HG03025 (cell line): ENCODE results near the gene PLCB1.
"Not testable (repeated sequence)": the region's sequence is repeated elsewhere in the genome, so short reads cannot be mapped to it uniquely, and the experiment has no call there.

Experiments
- ATAC-seq: cut with Tn5 transposase; IDR thresholded peaks from one replicate; pipeline ENCODE4 v1.9.1; 2021; ENCODE audit warnings: mild to moderate bottlenecking, moderate library complexity; ENCODE audit not compliant: unreplicated experiment, low FRiP score

PLCB1 gene

GRCh38 chr20:8155229-8155628 is 23.2 kb downstream of the PLCB1 start:
- no peak for ATAC-seq

GRCh38 chr20:8155812-8156211 is 23.7 kb downstream of the PLCB1 start:
- no peak for ATAC-seq

GRCh38 chr20:8156235-8157079 is 24.4 kb downstream of the PLCB1 start:
- no peak for ATAC-seq

- ATAC-seq, result not testable (repeated sequence)
These were observed 27.2 kb downstream of the PLCB1 start for GRCh38 chr20:8159217-8159616.

GRCh38 chr20:8161264-8162071 is 29.4 kb downstream of the PLCB1 start:
- ATAC-seq, result no peak

- no peak for ATAC-seq
These were observed 30.5 kb downstream of the PLCB1 start for GRCh38 chr20:8162610-8163009.

GRCh38 chr20:8163543-8163942 is 31.5 kb downstream of the PLCB1 start:
- ATAC-seq, result no peak

GRCh38 chr20:8166730-8167129 is 34.7 kb downstream of the PLCB1 start:
- no peak for ATAC-seq

GRCh38 chr20:8168785-8169288 is 36.8 kb downstream of the PLCB1 start:
- no peak for ATAC-seq

GRCh38 chr20:8170921-8171320 is 38.9 kb downstream of the PLCB1 start:
- no peak for ATAC-seq

GRCh38 chr20:8172191-8172590 is 40.1 kb downstream of the PLCB1 start:
- ATAC-seq, result no peak

GRCh38 chr20:8175741-8176675 is 43.9 kb downstream of the PLCB1 start:
- ATAC-seq, result no peak

GRCh38 chr20:8183526-8183925 is 51.5 kb downstream of the PLCB1 start:
- no peak for ATAC-seq

- no peak for ATAC-seq
These were observed 55.7 kb downstream of the PLCB1 start for GRCh38 chr20:8187740-8188139.

GRCh38 chr20:8190043-8190880 is 58.2 kb downstream of the PLCB1 start:
- no peak for ATAC-seq

- ATAC-seq, result no peak
These were observed 62.7 kb downstream of the PLCB1 start for GRCh38 chr20:8194721-8195120.

- ATAC-seq, result no peak
These were observed 64.0 kb downstream of the PLCB1 start for GRCh38 chr20:8196096-8196495.

GRCh38 chr20:8200220-8200619 is 68.2 kb downstream of the PLCB1 start:
- no peak for ATAC-seq

GRCh38 chr20:8203366-8203765 is 71.3 kb downstream of the PLCB1 start:
- no peak for ATAC-seq

GRCh38 chr20:8205996-8206395 is 73.9 kb downstream of the PLCB1 start:
- ATAC-seq, result no peak
